Pons (tissue), 1 donor: ENCODE results near the gene CBARP.

Experiments used
- DNase-seq: peaks from one replicate; pipeline ENCODE4 v3.0.0-alpha.2; 2016; ENCODE audit warnings: low spot score

CBARP gene

GRCh38 chr19:1237754-1238368, at the start of gene CBARP:
TSS of gene CBARP (minus strand) at chr19:1238005. CDS start at chr19:1236100, 1,905 bp downstream.
- DNase-seq, result no peak

DNA sequence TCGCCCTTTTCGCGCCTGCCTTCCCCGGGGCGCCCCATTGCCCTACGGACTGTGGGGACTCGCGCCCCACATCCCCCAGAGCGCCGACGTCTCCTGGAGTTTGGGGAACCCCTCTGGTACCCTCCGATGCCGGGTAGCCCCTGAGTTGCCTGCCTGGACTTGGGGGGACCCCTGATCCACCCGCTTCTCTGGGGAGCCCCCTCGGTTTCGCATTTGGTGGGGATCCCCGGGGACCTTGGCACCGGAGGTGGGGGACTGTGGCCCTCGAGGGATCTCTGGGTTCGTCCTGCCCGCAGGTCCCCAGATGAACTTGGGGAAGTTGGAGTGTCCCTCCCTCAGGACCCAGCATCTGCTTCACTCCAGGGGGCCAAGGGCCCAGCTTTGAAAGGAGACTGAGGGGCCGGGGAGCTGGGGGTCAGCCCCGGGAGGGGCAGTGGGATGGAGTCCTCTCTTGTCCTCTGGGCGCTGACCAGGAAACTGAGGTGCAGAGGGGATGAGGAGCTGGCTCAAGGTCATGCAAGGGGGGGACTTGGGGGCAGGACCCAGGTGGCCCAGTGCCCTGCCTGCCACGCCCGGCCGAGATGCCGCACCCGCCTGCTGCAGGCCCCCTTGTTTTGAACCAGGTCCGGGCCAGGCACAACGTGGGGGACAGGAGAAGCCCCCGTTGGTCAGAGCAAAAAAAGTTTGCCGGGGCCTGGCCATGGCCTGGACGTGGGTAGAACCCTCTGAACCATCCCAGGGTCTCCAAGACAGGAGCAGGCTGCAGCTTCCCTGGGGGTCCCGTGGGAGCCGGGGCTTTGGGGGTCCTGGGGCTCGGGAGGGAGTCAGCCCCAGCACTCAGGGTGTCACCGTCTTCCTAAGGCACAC, 48.9 kb upstream of the CBARP start:
- no peak for DNase-seq

GRCh38 chr19:1285737-1286360, 48.0 kb upstream of the CBARP start, which contains the start of gene EFNA2:
TSS of gene EFNA2 (plus strand) at chr19:1285873. CDS start at chr19:1286169, 296 bp downstream.
- DNase-seq, result no peak

GRCh38 chr19:1284979-1285736, 47.4 kb upstream of the CBARP start:
- no peak for DNase-seq

DNA sequence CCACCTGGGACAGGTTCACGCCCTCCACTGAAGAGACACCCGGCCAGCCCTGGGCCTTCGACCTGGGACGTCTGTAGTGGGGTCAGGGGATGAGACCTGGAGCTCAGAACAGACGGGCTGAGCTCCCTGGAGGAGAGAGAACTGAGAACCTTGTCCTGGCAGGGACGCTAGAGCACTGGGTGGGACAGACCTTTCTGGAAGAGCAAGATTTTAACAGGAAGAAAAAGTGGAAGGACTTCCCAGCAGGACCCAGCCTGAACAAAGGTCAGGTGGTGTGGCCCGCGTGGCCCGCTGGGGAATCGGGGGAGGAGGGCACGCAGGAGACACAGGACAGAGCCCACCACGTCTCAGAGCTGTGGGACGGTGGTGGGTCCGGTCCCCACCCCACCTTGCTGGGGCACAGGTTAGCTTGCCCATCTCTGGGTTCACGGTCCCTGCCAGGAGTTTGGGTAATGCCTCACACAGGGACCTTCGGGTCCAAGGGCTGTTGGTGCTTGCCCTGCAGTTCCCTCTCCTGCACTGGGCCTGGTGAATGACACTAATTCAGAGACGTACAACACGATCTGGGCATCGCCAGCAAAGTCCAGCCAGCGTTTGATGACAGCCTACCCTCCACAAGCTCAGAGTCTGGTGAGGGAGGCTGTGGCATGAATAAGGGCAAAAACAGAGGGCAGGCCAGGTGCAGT, 46.6 kb upstream of the CBARP start:
- DNase-seq, result no peak

DNA sequence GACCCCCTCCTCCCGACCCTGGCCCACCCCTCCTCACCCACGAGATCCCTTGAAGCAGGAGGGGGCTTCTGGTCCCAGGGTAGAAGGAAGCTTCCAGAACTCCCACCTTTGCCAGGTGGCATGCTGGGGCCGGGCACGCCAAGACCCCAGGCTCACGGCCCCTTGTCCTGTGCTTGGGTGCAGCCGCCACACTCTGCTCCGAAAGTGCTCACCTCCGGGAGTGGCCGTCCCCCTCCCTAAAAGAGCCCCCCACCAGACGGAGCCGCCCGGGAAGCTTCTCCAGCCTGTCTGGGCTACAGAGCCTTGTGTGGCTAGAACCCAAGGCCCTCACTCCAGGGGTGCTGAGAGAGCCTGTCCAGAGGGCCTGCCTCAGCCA, 46.1 kb upstream of the CBARP start:
- no peak for DNase-seq

- DNase-seq, result no peak
Measured at GRCh38 chr19:1283207-1283916, 45.6 kb upstream of the CBARP start.

GRCh38 chr19:1282588-1283206, 44.9 kb upstream of the CBARP start:
- DNase-seq, result no peak

- DNase-seq, result no peak
Measured at GRCh38 chr19:1281569-1282287, 43.9 kb upstream of the CBARP start.

DNA sequence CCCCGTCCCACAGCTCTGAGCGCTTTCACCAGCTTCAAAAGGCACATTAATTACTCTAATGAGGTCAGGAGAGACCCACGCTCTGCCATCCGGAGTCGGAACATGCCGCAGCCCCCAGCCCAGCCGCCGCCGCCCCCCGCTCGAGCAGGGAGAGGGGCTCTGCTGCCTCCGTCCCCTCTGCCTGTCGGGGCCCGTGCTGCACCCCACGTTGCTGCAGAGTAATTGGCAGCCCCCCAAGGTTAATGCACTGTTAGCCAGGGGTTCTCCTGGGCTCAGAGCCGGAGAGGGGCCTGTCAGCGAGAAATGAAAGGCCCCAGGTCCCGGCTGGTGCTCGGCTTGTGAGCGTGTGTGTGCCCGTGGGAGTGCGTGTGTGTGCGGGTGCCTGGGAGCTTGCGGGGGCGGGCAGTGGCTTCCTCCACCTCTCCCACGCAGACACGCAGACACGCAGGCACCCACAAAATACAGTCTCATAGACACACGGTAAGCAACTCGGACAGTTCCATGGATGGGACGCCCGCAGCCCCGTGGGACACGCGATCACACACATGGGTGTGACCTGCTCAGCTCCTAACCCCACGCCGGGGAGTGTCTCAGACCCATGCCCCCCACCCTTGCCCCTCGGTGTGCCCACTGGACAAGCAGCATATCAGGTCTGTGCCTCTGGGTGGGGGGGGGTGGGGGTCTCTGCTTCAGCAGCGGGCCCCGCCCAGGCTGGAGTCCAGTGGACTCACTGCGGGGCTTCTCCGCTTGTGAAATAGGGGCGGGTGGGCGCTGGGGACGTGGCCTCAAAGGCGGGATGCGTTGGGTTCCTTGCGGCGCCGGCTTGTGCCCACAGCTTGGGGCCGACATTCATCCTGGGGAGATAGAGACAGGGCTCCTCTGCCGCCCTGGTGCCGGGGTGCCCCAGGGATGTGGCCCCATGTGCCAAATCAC, 43.1 kb upstream of the CBARP start:
- no peak for DNase-seq

DNA sequence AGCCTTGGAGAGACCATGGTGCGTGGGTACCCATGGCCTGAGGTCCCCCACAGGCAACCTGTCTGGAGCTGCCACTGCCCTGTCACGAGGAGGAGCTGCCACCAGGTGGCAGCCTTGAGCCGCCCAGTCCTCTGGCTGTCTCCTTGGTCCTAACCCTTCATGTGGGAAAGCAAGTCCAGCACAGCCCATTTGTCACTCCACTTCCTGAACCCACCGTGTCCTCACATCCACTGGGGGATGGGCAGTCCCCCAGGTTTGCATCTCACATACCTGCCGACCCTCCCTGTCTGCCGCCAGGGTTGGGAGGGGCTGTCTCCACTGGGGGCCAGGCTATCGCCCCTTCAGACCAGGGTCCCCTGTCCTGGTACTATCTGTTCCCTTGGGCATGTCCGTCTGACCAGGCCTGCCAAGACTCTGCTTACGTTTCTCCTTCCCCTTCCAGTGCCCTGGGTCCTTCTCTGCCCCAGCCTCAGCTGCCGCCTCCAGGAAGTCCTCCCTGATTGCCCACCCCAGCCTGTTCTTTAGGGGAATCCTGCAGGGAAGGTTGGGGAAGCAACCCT, 42.1 kb upstream of the CBARP start:
- peak; percentile 88 for DNase-seq

DNA sequence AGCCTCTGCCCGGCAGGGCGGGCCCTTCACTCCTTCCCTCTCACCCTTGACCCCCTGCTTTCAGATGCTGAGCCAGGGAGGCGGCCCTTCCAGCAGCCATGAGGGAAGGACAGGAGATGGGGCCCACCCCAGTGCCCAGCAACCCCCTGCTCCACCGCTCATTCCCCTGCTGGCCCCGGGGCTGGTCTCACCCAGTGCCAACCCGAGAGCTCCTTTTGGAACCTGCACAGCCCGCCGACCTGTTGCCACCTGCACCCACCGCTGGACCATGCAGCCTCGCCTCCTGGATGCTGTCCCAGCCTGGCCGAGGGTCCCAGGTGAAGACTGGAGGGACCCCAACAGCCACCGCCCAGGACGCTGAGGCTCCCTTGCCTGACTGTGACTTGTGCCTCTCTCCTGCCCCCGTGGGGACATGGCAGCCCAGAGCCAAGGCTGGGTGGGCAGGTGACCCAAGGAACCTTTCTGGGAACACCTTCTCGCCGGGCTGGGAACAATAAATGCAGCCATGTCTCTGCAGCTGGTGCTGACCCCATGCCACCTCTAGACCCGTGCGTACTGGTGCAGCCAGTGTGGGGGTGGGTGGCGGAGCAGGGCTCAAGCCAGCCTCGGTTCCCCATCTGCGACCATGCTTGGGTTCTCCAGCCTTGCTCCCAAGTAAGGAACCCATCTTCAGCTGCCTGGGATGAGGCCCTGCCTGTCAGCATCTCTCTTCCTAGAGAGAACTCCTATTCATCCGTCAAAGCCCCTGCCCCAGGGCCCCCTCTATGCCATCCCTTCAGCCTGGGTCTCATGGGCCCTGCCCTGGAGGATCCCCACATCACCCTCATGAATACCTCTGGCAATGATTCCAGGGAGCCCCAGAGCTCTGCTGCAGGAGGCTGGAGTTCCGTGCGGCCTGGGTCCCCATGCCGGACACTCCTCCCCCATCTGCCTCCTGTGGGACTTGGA, 41.2 kb upstream of the CBARP start:
- DNase-seq, result no peak

DNA sequence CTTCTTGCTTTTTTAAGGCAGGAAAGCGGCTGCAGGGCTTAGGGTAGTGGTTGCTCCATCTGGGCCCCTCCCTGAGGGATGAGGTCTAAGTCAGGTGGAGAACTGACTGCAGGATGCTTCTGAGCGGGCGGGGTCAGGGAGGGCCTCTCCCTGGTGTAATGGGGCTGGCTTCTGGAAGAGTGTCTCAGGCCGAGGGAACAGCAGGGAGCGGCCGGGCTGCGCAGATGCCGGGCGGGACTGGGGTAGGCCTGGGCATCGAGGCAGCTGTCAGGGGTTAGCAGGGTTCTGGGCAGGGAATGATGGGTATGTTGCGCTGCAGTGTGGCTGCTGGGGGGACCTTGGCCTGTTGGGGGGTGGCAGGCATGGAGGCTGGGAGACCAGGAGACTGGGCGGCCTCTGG, 40.3 kb upstream of the CBARP start:
- DNase-seq, result no peak

DNA sequence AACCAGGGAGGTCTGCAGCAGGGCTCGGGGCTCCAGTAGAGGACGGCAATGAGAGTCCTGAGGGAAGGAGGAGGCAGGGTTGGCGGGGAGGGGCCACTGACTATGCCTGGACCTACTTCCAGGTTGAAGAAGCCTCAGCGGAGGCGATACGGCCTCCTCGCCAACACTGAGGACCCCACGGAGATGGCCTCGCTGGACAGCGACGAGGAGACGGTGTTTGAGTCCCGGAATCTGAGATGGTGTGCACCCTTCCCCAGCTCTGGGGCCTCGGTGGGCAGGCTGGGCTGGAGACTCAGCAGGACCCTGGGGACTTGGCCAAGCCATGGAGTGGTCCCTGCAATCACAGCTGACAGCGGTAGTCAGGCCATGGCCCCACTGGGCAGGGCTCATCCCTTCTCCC, 39.3 kb upstream of the CBARP start:
- DNase-seq, result no peak

DNA sequence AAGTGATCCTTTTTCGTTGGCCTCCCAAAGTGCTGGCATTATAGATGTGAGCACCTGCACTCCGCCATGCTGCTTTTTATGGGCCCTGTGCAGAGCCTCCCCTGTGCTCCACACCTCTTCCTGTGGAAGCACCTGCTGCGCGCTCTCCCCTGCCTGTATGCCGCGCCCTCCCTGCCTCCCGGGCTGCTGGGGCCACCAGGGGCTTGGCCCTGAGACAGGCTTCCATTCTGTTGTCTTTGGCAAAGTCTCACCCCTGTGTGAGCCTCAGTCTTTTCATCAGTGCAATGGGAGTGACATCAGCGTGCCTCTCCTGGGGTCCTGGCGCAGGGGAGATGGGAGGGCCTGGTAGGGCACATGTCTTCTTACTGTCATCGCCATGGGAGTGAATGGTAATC, 38.8 kb upstream of the CBARP start:
- no peak for DNase-seq

GRCh38 chr19:1275976-1276627, 38.3 kb upstream of the CBARP start:
- DNase-seq, result peak; percentile 22
